HEK293 (cell line): ENCODE data around the gene ZNF565.

Source experiments
- CTCF ChIA-PET: fragments of 350-600 bp; formaldehyde crosslinking; extraction: SDS; loops from one replicate; lab custom pipeline; 2021; ENCODE audit warnings: antibody characterized with exemption; lab: Yijun Ruan, JAX
- POLR2A ChIA-PET: fragments of 300-600 bp; formaldehyde crosslinking; extraction: SDS; loops from one replicate; lab custom pipeline; 2020; ENCODE audit warnings: antibody characterized with exemption, inconsistent platforms; lab: Yijun Ruan, JAX
- H3K27ac ChIP-seq: fragments of 200-500 bp; sonication (Bioruptor generic); 2 replicates; pipeline ENCODE4 v1.5.1; 2014; ENCODE audit warnings: low read depth, low read length, control low read depth, inconsistent platforms; ENCODE audit errors: extremely low read depth
- H3K36me3 ChIP-seq, 2 experiments: fragments of 200-500 bp in 1 of 2; sonication (Bioruptor generic) in 1 of 2; 1 replicate in 1 of 2; 2 replicates in 1 of 2; pipeline ENCODE4 v1.5.1; 2014 to 2017; ENCODE audit warnings: inconsistent platforms in 2 of 2, low read length in 2 of 2; ENCODE audit not compliant: control insufficient read depth in 2 of 2, insufficient read depth in 1 of 2
- H3K4me1 ChIP-seq: fragments of 200-500 bp; sonication (Bioruptor generic); 2 replicates; pipeline ENCODE4 v1.5.1; 2014; ENCODE audit warnings: mild to moderate bottlenecking, low read length, inconsistent platforms; ENCODE audit not compliant: control insufficient read depth, insufficient read depth
- H3K4me3 ChIP-seq: 2 replicates; pipeline ENCODE4 v1.5.1; 2011; ENCODE audit warnings: low read depth, mild to moderate bottlenecking, control low read depth, low read length, moderate library complexity
- H3K9me3 ChIP-seq: fragments of 200-500 bp; sonication (Bioruptor generic); 2 replicates; pipeline ENCODE4 v1.5.1; 2014; ENCODE audit warnings: low read depth, low read length, inconsistent platforms; ENCODE audit not compliant: control insufficient read depth, insufficient read depth
- EGR2 ChIP-seq: fragments of 450-650 bp; formaldehyde crosslinking; IDR thresholded peaks from 2 replicates; pipeline ENCODE4 v1.5.1; 2016; ENCODE audit warnings: low read depth, missing biosample characterization, missing genetic modification characterization
- KLF9 ChIP-seq: fragments of 450-650 bp; formaldehyde crosslinking; IDR thresholded peaks from 2 replicates; pipeline ENCODE4 v1.5.1; 2016; ENCODE audit warnings: missing biosample characterization, missing genetic modification characterization, low read depth
- OSR2 ChIP-seq: fragments of 450-650 bp; formaldehyde crosslinking; IDR thresholded peaks from 2 replicates; pipeline ENCODE4 v1.5.1; 2016; ENCODE audit warnings: missing biosample characterization, missing genetic modification characterization
- REPIN1 ChIP-seq: fragments of 450-650 bp; formaldehyde crosslinking; IDR thresholded peaks from 2 replicates; pipeline ENCODE4 v1.5.1; 2017; ENCODE audit warnings: missing biosample characterization, missing genetic modification characterization, low read depth
- SALL2 ChIP-seq: fragments of 450-650 bp; formaldehyde crosslinking; IDR thresholded peaks from 2 replicates; pipeline ENCODE4 v1.5.0; 2017; ENCODE audit warnings: missing biosample characterization, mild to moderate bottlenecking, missing genetic modification characterization, borderline replicate concordance
- ZFP37 ChIP-seq: fragments of 450-650 bp; formaldehyde crosslinking; IDR thresholded peaks from 2 replicates; pipeline ENCODE4 v1.5.1; 2016; ENCODE audit warnings: missing biosample characterization, missing genetic modification characterization
- ZNF2 ChIP-seq: fragments of 450-650 bp; formaldehyde crosslinking; IDR thresholded peaks from 2 replicates; pipeline ENCODE4 v1.5.1; 2016; ENCODE audit warnings: missing biosample characterization, missing genetic modification characterization
- ZNF239 ChIP-seq: fragments of 450-650 bp; formaldehyde crosslinking; IDR thresholded peaks from 2 replicates; pipeline ENCODE4 v1.5.1; 2016; ENCODE audit warnings: missing biosample characterization, missing genetic modification characterization
- ZNF366 ChIP-seq: fragments of 450-650 bp; formaldehyde crosslinking; conservative IDR thresholded peaks from 2 replicates; pipeline ENCODE4 v1.5.1; 2016; ENCODE audit warnings: missing biosample characterization, missing genetic modification characterization
- ZNF404 ChIP-seq: fragments of 450-650 bp; formaldehyde crosslinking; IDR thresholded peaks from 2 replicates; pipeline ENCODE4 v1.5.1; 2017; ENCODE audit warnings: missing biosample characterization, missing genetic modification characterization
- ZNF473 ChIP-seq: fragments of 450-650 bp; formaldehyde crosslinking; IDR thresholded peaks from 2 replicates; pipeline ENCODE4 v1.5.1; 2017; ENCODE audit warnings: missing biosample characterization, missing genetic modification characterization
- ZNF488 ChIP-seq: fragments of 450-650 bp; formaldehyde crosslinking; IDR thresholded peaks from 2 replicates; pipeline ENCODE4 v1.5.1; 2016; ENCODE audit warnings: missing biosample characterization, missing genetic modification characterization
- ZNF521 ChIP-seq: fragments of 450-650 bp; formaldehyde crosslinking; IDR thresholded peaks from 2 replicates; pipeline ENCODE4 v1.5.1; 2017; ENCODE audit warnings: missing biosample characterization, mild to moderate bottlenecking, missing genetic modification characterization
- ZNF530 ChIP-seq: fragments of 450-650 bp; formaldehyde crosslinking; IDR thresholded peaks from 2 replicates; pipeline ENCODE4 v1.5.1; 2016; ENCODE audit warnings: low read depth, missing biosample characterization, missing genetic modification characterization
- ZNF624 ChIP-seq: fragments of 450-650 bp; formaldehyde crosslinking; IDR thresholded peaks from 2 replicates; pipeline ENCODE4 v1.5.1; 2017; ENCODE audit warnings: missing biosample characterization, missing genetic modification characterization
- ZNF664 ChIP-seq: fragments of 450-650 bp; formaldehyde crosslinking; IDR thresholded peaks from 2 replicates; pipeline ENCODE4 v1.5.1; 2016; ENCODE audit warnings: missing biosample characterization, missing genetic modification characterization
- ZNF843 ChIP-seq: fragments of 450-650 bp; formaldehyde crosslinking; IDR thresholded peaks from 2 replicates; pipeline ENCODE4 v1.5.1; 2016; ENCODE audit warnings: missing biosample characterization, missing genetic modification characterization
- ZSCAN4 ChIP-seq: fragments of 450-650 bp; formaldehyde crosslinking; IDR thresholded peaks from 2 replicates; pipeline ENCODE4 v1.5.1; 2017; ENCODE audit warnings: missing biosample characterization, missing genetic modification characterization
- TF ChIP-seq, protein P1 (sequence below): fragments of 450-650 bp; formaldehyde crosslinking; IDR thresholded peaks from 2 replicates; pipeline ENCODE4 v1.5.1; 2016; ENCODE audit warnings: missing biosample characterization, missing genetic modification characterization
- TF ChIP-seq, protein P2 (sequence below): fragments of 450-650 bp; formaldehyde crosslinking; IDR thresholded peaks from 2 replicates; pipeline ENCODE4 v1.5.1; 2016; ENCODE audit warnings: missing biosample characterization, missing genetic modification characterization
- TF ChIP-seq, protein P3 (sequence below): fragments of 450-650 bp; formaldehyde crosslinking; IDR thresholded peaks from 2 replicates; pipeline ENCODE4 v1.5.1; 2016; ENCODE audit warnings: missing biosample characterization, missing genetic modification characterization, low read depth

ZNF565 gene

DNA sequence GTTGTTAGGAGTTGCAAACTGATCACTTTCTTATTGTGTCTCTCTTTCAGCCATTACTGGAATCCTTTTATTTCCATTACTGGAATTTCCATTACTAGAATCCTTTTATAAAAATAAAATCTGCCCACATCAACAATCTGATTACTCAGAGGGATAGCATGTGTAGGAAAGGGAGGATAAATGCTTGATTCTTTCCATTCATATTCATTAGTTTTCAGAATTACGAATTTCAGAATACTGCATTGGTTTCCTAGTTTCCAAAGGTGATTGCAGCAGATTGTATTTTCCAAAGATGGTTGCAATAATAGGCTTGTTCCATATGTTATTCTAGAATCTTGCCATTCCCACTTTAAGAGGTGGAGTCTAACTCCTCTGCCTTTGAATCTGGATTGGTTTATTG is 37.6 kb upstream of the ZNF565 start:
- POLR2A ChIA-PET = no interaction called here
- TF ChIP-seq ZNF488 = no peak
- no peak for TF ChIP-seq KLF9 (tag by site-specific recombination)
- no peak for TF ChIP-seq ZNF2 (tag by site-specific recombination)
- TF ChIP-seq ZNF239 (tag by site-specific recombination) = no peak
- TF ChIP-seq, protein P1, sequence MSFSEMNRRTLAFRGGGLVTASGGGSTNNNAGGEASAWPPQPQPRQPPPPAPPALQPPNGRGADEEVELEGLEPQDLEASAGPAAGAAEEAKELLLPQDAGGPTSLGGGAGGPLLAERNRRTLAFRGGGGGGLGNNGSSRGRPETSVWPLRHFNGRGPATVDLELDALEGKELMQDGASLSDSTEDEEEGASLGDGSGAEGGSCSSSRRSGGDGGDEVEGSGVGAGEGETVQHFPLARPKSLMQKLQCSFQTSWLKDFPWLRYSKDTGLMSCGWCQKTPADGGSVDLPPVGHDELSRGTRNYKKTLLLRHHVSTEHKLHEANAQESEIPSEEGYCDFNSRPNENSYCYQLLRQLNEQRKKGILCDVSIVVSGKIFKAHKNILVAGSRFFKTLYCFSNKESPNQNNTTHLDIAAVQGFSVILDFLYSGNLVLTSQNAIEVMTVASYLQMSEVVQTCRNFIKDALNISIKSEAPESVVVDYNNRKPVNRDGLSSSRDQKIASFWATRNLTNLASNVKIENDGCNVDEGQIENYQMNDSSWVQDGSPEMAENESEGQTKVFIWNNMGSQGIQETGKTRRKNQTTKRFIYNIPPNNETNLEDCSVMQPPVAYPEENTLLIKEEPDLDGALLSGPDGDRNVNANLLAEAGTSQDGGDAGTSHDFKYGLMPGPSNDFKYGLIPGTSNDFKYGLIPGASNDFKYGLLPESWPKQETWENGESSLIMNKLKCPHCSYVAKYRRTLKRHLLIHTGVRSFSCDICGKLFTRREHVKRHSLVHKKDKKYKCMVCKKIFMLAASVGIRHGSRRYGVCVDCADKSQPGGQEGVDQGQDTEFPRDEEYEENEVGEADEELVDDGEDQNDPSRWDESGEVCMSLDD (tag by site-specific recombination) = no peak
- no peak for TF ChIP-seq ZNF366
- no peak for TF ChIP-seq ZNF404
- TF ChIP-seq, protein P2, sequence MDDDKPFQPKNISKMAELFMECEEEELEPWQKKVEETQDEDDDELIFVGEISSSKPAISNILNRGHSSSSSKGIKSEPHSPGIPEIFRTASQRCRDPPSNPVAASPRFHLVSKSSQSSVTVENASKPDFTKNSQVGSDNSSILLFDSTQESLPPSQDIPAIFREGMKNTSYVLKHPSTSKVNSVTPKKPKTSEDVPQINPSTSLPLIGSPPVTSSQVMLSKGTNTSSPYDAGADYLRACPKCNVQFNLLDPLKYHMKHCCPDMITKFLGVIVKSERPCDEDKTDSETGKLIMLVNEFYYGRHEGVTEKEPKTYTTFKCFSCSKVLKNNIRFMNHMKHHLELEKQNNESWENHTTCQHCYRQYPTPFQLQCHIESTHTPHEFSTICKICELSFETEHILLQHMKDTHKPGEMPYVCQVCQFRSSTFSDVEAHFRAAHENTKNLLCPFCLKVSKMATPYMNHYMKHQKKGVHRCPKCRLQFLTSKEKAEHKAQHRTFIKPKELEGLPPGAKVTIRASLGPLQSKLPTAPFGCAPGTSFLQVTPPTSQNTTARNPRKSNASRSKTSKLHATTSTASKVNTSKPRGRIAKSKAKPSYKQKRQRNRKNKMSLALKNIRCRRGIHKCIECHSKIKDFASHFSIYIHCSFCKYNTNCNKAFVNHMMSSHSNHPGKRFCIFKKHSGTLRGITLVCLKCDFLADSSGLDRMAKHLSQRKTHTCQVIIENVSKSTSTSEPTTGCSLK (tag by site-specific recombination) = no peak
- TF ChIP-seq REPIN1 (tag by site-specific recombination) = no peak
- TF ChIP-seq, protein P3, sequence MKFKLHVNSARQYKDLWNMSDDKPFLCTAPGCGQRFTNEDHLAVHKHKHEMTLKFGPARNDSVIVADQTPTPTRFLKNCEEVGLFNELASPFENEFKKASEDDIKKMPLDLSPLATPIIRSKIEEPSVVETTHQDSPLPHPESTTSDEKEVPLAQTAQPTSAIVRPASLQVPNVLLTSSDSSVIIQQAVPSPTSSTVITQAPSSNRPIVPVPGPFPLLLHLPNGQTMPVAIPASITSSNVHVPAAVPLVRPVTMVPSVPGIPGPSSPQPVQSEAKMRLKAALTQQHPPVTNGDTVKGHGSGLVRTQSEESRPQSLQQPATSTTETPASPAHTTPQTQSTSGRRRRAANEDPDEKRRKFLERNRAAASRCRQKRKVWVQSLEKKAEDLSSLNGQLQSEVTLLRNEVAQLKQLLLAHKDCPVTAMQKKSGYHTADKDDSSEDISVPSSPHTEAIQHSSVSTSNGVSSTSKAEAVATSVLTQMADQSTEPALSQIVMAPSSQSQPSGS (tag by site-specific recombination) = no peak
- TF ChIP-seq ZFP37 (tag by site-specific recombination) = no peak
- no peak for TF ChIP-seq ZNF521
- TF ChIP-seq EGR2 (tag by site-specific recombination) = no peak
- no peak for TF ChIP-seq ZNF624 (tag by site-specific recombination)
- no peak for TF ChIP-seq ZNF664 (tag by site-specific recombination)
- TF ChIP-seq ZNF843 (tag by site-specific recombination) = no peak
- no peak for TF ChIP-seq ZNF473 (tag by site-specific recombination)
- no peak for TF ChIP-seq ZNF530 (tag by site-specific recombination)
- TF ChIP-seq SALL2 (tag by site-specific recombination) = no peak
- TF ChIP-seq, all 188 proteins: peak for 0
- Histone ChIP-seq H3K4me1 (peaks cover 3% of the 10 kb centered on the region), H3K27ac (no peak overlapping the region), H3K4me3 (no peak overlapping the region), H3K36me3 (peaks cover 0 to 5% of the 10 kb centered on the region in 2 experiments; a peak in 1 of 3 replicates), H3K9me3 (peaks cover 3% of the 10 kb centered on the region; the same call in 1 of the 2 replicates)
- CTCF ChIA-PET = interaction anchor here (0.6 kb wide), 1 partner anchor 404 kb away, joined by 3 read pairs; no protein-coding TSS in a partner anchor

- H3K36me3 ChIP-seq = peaks cover 0 to 12% of the 10 kb centered on the region in 2 experiments; a peak in 1 of 3 replicates
- POLR2A ChIA-PET = interaction anchor here (0.6 to 1.3 kb wide), 2 partner anchors 31 to 127 kb away, joined by 3 to 12 read pairs; partner anchors contain the start of genes ZNF146 and ZNF565
- H3K27ac ChIP-seq = no peak overlapping the region
- TF ChIP-seq ZSCAN4 (tag by site-specific recombination) (peak; percentile 16; the same call in 1 of the 2 replicates), OSR2 (tag by site-specific recombination) (no peak)
- TF ChIP-seq, all 188 proteins: peak for 1
- Histone ChIP-seq H3K4me1 (no peaks in the 10 kb centered on the region; the same call in 1 of the 2 replicates), H3K9me3 (peaks cover 4% of the 10 kb centered on the region), H3K4me3 (no peak overlapping the region)
- CTCF ChIA-PET = interaction anchor here (0.8 kb wide), 1 partner anchor 20 kb away, joined by 3 read pairs; no protein-coding TSS in a partner anchor
Observed at GRCh38 chr19:36246006-36246481, 31.6 kb upstream of the ZNF565 start.
